ENCODE data around the gene TRAF7.
A peak's percentile ranks its signal among the peaks of the same experiment; 100 is the strongest.

DNA sequence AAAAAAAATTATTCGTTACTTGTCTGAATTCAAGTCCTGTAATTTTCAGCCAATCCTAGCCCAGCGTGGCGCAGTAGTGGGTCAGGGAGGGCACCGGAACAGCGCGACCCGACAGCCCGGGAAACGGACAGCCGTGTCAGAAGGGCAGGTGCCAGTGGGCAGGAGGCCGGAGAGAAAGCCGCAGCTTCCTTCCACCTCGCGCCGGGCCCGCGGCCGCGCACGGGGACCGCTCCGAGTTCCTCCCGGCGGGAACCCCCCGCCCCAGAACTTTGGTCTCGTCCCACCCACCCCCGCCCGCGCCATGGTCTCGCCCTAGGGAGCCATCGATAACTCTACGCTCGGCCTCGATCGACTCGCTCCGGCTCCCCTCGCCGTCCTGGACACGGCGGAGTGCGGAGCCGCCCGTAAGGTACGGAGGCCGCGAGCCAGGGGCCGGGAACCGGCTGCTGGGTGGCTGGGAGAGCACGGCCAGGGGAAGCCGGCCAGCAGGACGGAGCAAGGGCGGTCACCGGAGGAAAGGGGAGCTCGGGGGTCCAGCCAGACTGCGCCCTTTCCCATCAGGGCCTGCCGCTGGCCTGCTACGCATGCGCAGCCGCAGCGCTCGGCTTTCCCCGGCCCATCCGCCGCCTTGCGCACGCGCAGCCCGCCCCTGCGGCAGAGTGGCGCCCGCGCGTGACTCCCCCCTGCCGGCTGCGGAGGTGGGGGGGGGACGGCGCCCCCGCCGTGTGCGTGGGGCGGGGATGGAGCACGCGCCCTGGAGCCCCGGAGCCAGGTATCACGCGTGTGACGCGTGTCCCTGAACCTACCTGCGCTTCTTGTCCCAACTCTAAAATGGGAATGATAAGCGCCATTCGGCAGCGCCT is 49.8 kb downstream of the TRAF7 start, which contains the start of gene MLST8:
- TF ChIP-seq, protein P1, sequence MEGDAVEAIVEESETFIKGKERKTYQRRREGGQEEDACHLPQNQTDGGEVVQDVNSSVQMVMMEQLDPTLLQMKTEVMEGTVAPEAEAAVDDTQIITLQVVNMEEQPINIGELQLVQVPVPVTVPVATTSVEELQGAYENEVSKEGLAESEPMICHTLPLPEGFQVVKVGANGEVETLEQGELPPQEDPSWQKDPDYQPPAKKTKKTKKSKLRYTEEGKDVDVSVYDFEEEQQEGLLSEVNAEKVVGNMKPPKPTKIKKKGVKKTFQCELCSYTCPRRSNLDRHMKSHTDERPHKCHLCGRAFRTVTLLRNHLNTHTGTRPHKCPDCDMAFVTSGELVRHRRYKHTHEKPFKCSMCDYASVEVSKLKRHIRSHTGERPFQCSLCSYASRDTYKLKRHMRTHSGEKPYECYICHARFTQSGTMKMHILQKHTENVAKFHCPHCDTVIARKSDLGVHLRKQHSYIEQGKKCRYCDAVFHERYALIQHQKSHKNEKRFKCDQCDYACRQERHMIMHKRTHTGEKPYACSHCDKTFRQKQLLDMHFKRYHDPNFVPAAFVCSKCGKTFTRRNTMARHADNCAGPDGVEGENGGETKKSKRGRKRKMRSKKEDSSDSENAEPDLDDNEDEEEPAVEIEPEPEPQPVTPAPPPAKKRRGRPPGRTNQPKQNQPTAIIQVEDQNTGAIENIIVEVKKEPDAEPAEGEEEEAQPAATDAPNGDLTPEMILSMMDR (conservative IDR thresholded peaks at IDR 0.05): no peak; the same call in 1 of the 2 replicates
- peak; percentile 94 for TF ChIP-seq ZFX (IDR thresholded peaks at IDR 0.05)
